ENCODE results near the gene PDE4D.

The PDE4D gene

GRCh38 chr5:59348189-59348588 is 545.3 kb downstream of the PDE4D start:
- DNase-seq = no peak

DNA sequence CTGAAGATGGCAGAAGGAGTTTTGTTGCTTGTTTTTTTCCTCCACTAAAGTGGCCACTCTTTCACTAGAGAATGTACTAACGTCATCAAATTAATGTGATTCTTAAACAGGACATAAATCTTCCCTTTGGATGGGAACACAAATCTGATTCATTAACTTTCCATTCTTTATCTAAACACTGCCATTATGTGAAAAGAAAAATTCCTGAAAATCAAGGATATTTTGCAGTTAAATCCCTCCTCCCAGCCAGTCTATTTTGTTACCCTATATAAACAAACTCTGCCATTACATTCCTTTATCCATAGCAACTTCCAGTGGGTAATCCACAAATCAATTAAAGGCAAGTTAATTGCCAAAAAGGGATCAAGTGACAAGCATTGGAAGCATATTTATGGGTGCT is 546.5 kb downstream of the PDE4D start:
- DNase-seq = no peak

GRCh38 chr5:59346514-59346913 is 547.0 kb downstream of the PDE4D start:
- DNase-seq = no peak

DNA sequence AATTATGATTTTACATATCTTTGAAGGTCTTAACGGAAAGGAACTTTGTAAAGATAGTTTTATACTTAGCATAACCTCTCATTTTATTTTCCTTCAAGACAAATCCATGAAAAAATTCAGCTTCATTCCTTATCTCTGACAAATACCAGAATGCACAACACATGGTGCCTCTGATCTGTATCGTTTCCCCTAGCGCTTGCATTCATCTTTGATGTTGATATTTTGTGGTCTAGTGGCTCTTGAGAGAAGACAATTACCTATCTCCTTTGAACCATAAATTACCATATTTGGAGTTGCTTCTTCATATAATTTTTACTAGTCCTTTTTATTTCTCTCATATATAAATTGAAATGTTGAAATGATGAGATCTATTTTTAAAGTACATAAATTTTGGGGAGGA is 551.3 kb downstream of the PDE4D start:
- no peak for DNase-seq

DNA sequence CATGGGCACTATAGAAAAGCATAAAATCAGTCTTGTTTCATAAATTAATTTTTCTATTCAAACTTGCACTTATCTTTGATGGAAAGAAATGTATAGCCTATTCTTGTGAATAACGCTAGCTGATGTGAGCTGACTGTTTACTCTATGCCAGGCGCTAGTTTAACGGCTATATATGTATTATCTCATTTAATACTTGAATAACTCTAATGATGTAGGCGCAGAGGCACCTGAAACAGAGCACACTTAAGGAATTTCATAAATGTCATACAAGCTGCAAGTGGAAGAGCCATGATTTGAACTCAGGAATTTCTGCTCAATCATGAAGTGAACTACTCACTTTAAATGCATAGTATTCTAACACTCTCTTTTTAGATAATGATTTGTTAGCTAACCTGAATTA is 551.8 kb downstream of the PDE4D start:
- no peak for DNase-seq

DNA sequence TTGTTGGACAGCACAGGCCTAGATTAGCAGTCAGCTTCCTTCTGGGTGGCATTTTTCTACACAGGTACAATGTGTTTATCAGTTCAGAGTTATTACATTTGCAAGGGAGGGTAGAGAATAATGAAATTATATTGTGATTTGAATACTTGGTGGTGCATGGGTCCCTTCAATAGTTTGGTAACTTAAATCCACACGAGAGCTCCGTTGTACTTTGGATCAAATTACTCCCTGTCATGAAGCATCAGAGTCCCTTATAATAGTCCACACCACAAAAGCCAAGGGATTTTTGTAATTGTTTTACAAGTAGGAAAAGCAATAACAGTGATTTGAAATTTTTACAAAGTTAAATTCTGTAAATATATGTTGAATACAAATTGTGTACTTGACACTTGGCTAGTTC is 552.4 kb downstream of the PDE4D start:
- no peak for DNase-seq

DNA sequence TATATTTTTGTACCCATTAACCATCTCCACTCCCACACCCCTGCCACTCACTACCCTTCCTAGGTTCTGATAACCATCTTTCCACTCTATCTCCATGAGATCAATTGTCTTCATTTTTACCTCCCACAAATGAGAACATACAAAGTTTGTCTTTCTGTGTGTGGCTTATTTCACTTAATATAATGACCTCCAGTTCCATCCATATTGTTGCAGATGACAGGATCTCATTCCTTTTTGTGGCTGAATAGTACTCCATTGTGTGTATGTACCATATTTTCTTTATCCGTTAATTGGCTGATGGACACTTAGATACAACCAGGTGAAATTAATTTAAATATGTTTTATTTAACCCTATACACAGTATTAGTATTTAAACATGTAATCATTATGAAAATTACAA is 552.9 kb downstream of the PDE4D start:
- DNase-seq = no peak

DNA sequence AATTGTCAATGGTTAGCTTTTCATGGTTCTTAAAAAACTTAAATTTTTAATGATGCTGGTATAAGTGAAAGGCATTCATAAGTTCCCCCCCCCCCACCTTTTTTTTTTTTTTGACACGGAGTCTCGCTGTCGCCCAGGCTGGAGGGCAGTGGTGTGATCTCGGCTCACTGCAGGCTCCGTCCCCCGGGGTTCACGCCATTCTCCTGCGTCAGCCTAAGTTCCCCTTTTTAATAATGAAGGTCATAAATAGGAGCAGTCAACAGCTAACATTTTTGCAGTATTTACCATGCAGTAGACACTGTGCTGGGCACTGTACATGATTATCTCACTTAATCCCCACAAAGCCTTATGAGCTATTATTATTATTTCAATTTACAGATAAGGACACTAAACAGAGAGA is 556.3 kb downstream of the PDE4D start:
- no peak for DNase-seq

GRCh38 chr5:59335544-59335943 is 558.0 kb downstream of the PDE4D start:
- DNase-seq = no peak

GRCh38 chr5:59333416-59333815 is 560.1 kb downstream of the PDE4D start:
- no peak for DNase-seq

GRCh38 chr5:59332236-59332973 is 561.1 kb downstream of the PDE4D start:
- no peak for DNase-seq

- no peak for DNase-seq
Observed at GRCh38 chr5:59330680-59331079, 562.8 kb downstream of the PDE4D start.

- DNase-seq = no peak
Observed at GRCh38 chr5:59328709-59329296, 564.7 kb downstream of the PDE4D start.

- DNase-seq = no peak
Observed at GRCh38 chr5:59327191-59327980, 566.1 kb downstream of the PDE4D start.

- DNase-seq = no peak
Observed at GRCh38 chr5:59326596-59326995, 566.9 kb downstream of the PDE4D start.

DNA sequence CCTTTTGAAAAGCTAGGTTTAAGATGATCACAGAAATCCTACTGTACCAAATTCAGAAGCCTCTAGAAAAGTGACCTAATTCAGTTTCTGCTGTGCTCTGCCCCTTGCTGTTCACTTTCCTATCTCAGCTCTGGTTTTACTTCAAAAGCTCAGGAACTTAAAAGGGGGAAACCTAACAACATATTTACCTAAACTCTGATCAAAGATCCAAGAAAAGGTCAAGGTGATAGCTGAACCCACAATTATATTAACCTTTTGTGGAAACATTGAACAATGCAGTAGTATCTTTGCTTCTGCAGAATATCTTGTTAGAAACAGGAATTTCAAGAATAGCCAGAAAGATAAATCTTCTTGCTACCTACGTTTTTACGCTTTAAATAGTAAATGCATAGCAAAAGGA is 568.5 kb downstream of the PDE4D start:
- no peak for DNase-seq

DNA sequence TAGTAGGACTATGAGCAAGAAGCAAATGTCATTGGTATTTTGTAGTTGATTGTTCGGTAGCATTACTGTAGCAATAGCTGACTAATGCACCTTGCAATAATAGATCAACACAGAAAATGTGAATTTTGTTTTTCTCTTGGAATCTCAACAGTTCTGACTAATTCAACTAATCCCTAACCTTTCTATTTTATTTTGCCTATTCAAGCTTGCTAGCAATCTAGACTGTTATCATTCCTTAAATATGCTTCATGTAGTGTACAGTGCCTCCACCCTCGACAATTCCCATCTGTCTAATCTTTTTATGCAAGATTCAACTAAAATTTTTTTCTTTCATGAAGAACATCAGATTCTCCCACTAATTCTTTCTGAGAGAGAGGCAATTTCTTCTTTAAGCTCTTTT is 570.6 kb downstream of the PDE4D start:
- no peak for DNase-seq

GRCh38 chr5:59322058-59322457 is 571.5 kb downstream of the PDE4D start:
- DNase-seq = no peak

GRCh38 chr5:59321642-59322041 is 571.9 kb downstream of the PDE4D start:
- no peak for DNase-seq

DNA sequence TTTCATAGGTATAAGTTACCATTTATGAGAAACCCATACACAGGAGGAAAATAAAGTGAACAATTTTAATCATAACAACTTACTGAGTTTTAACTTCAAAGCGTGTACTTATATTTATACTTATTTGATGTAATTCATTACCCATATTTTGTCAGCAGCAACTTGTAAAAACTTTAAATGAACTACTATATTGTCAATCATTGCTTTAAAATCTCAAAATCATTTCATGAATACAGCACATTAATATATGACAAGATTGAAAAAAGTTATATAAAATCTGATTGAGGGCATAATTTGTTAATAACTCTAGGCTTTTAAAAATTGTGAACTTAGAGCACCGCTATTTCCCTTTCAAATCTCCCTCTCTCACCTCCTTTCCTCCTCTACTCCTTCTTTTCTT is 573.1 kb downstream of the PDE4D start:
- DNase-seq = no peak

DNA sequence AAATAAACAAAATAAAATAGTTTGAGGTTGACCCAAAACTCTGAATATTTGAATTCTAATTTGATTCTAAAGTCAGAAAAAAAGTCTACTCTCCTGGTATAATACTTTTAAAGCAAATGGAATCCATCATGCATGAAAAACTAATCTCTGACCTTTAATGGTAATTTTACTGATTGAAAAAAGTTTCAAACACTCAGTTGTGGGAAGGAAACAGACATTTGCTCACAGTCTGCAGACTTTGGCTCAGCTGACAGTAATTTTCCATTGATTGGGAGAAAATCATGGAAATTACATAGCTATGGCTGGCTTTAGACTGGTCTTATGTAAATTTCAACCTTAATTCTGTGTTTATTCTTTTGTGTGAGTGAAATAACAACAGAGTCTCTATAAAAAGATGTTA is 574.3 kb downstream of the PDE4D start:
- DNase-seq = no peak

- DNase-seq = no peak
Observed at GRCh38 chr5:59317774-59318205, 575.7 kb downstream of the PDE4D start.

DNA sequence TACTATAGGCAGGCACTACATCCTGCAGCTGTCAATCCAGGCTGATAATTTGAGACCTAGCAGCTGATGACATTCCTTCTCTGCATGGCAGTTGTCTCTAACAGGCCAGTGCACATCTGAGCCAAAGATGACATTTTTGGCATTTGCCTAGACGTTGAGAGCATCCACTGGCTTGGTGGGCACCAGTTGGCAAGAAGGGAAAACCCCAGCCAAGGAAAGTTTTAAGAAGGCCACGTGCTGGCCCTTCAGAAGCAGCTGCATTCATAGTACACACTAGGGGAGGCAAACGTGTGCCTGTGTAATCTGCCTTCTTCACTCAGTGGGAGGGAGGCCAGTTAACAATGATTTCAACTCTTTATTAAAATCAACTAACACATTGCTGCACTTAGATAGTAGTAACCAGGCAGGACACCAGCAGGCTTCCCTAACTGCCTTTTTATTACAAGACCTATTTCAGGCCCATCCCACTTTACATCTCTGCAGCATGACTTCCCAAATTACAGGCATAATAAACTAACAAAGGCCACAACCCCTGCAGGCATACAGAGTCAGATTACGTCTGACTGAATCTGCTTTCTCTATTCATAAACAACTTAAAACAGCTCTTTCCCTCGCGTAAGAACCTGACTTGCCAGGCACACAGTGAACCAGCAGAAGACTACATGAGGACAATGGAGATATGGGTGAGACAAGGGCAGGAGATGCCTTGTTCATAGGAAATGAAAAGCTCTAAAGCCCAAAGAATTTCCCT is 576.3 kb downstream of the PDE4D start:
- no peak for DNase-seq

Measured in CD4-positive, alpha-beta T cell treated with Interleukin-10 for 1 hour (primary cell).